Measurements from ENCODE around the gene PRPF8. TPM values are rescaled to one million over a fixed set of nuclear protein-coding genes. Genes with fewer than 3 reads are reported as not detected.
A peak's percentile ranks its signal among the peaks of the same experiment; 100 is the strongest.

PRPF8 gene
- total and polyA plus RNA-seq, 2 of the 8 experiments (the other 6 are each of a cell fraction or from before 2014, with no cell fraction given), result 329 to 337 TPM

GRCh38 chr17:1673041-1673785 is 11.5 kb downstream of the PRPF8 start:
- H3K79me2 ChIP-seq (ENCODE audit: control insufficient read depth in 1 of 2, insufficient read depth in 2 of 2, low read length in 2 of 2), result peaks cover 3 to 4% of the 10 kb centered on the region in 2 experiments; a peak in 3 of 4 replicates
- H4K8ac ChIP-seq (ENCODE audit: extremely low read depth, insufficient read depth, low read length), result no peak overlapping the region; the same call in 1 of the 2 replicates
- no peak overlapping the region for H3K27ac ChIP-seq (ENCODE audit: low read depth, low read length)
- peaks cover 55 to 94% (median 83%) of the 10 kb centered on the region in 4 experiments for H3K36me3 ChIP-seq (ENCODE audit: control insufficient read depth in 2 of 4, insufficient read depth in 4 of 4, low read length in 3 of 4)
- WGBS, 2 experiments (ENCODE audit: extremely low coverage in 1 of 2, insufficient coverage in 1 of 2, insufficient read length in 1 of 2, insufficient replicate concordance in 2 of 2, low coverage in 1 of 2, low lambda C conversion rate in 2 of 2, missing lambda C conversion rate in 1 of 2), result 93% methylated on average over 26 of the region's 26 CpGs; no CpG with 5 or more reads in 1 of the 2 experiments
- H3K4me2 ChIP-seq (ENCODE audit: insufficient read depth in 1 of 2, low read depth in 2 of 2, low read length in 2 of 2), result no peak overlapping the region
- H4K20me1 ChIP-seq (replicated peaks in 1 of 2; ENCODE audit: control insufficient read depth in 1 of 2, insufficient read depth in 2 of 2, low read length in 2 of 2), result peaks cover 9 to 21% of the 10 kb centered on the region in 2 experiments
- no peak overlapping the region for H3K23ac ChIP-seq (ENCODE audit: insufficient read length)
- H4K91ac ChIP-seq (replicated peaks; ENCODE audit: insufficient read length, low read length), result no peak overlapping the region
- H3K4me1 ChIP-seq (replicated peaks in 1 of 4; ENCODE audit: control insufficient read depth in 3 of 4, insufficient read depth in 4 of 4, low read length in 3 of 4), result no peaks in the 10 kb centered on the region
- DNase-seq (ENCODE audit: low read depth in 1 of 2, low spot score in 2 of 2) (no peak), FAIRE-seq (no peak)
- TF ChIP-seq SRF (IDR thresholded peaks at IDR 0.05; ENCODE audit: low read depth, low read length) (no peak), POLR2A (IDR thresholded peaks at IDR 0.05; ENCODE audit: control extremely low read depth in 1 of 2, low read depth in 2 of 2, low read length in 2 of 2) (peak in 1 of 2 experiments; percentile 24; a peak in 1 of 3 replicates)
- CTCF ChIA-PET (ENCODE audit: partially characterized antibody), result interaction anchor here (0.6 to 3.4 kb wide), 7 partner anchors 12 to 66 kb away, joined by 3 to 19 read pairs (median 4); partner anchors contain the start of genes RILP and SCARF1
- no peak overlapping the region for H2BK12ac ChIP-seq (ENCODE audit: low read depth, low read length)
- H2BK120ac ChIP-seq (replicated peaks; ENCODE audit: low read depth, low read length), result no peak overlapping the region
- H2BK20ac ChIP-seq (ENCODE audit: low read length), result no peak overlapping the region
- POLR2A ChIA-PET (ENCODE audit: partially characterized antibody), result interaction anchor here (1.0 to 5.9 kb wide), 4 partner anchors 10 to 22 kb away, joined by 4 to 44 read pairs (median 8); partner anchors contain the start of gene RILP
- H2AK5ac ChIP-seq (ENCODE audit: low read depth, low read length), result no peak overlapping the region
- H3K9ac ChIP-seq (replicated peaks in 1 of 4; ENCODE audit: extremely low read depth in 1 of 4, low read depth in 3 of 4, low read length in 3 of 4), result no peak overlapping the region
- H3K4me3 ChIP-seq (ENCODE audit: extremely low read depth in 1 of 4, insufficient read depth in 2 of 4, low read depth in 3 of 4, low read length in 4 of 4), result no peak overlapping the region
- H3K4ac ChIP-seq (replicated peaks; ENCODE audit: insufficient read length, low read depth, low read length), result no peak overlapping the region
- H3K14ac ChIP-seq (ENCODE audit: insufficient read length), result no peak overlapping the region
- H2AFZ ChIP-seq (ENCODE audit: low read length), result no peak overlapping the region
- H3K23me2 ChIP-seq (ENCODE audit: low read depth, low read length), result no peaks in the 10 kb centered on the region
- H3K56ac ChIP-seq (replicated peaks; ENCODE audit: insufficient read length, low read depth, low read length), result no peak overlapping the region
- H4K5ac ChIP-seq (ENCODE audit: insufficient read length, low read depth, low read length), result no peak overlapping the region
- no peak overlapping the region for H3K18ac ChIP-seq (ENCODE audit: extremely low read depth, low read length)
- no peaks in the 10 kb centered on the region for H3K9me3 ChIP-seq (ENCODE audit: insufficient read depth in 2 of 2, low read depth in 1 of 2, low read length in 1 of 2)
- H3K79me1 ChIP-seq (ENCODE audit: low read depth, low read length), result no peaks in the 10 kb centered on the region; the same call in 1 of the 2 replicates
- H2BK5ac ChIP-seq (ENCODE audit: low read depth, low read length), result no peak overlapping the region
- no peaks in the 10 kb centered on the region for H3K27me3 ChIP-seq (replicated peaks in 1 of 4; ENCODE audit: control insufficient read depth in 3 of 4, extremely low read depth in 1 of 4, insufficient read depth in 3 of 4, low read length in 3 of 4)
- no peak overlapping the region for H2BK15ac ChIP-seq (ENCODE audit: low read length)
